ENCODE results near the gene DHPS. TPM values are rescaled to one million over a fixed set of nuclear protein-coding genes. Genes with fewer than 3 reads are reported as not detected.

Gene DHPS
- total and polyA plus RNA-seq, 2 of the 13 experiments (the other 11 are each of a cell fraction or from before 2014, with no cell fraction given) = 43.3 to 84.3 TPM

GRCh38 chr19:12669270-12670158, 12.2 kb downstream of the DHPS start (continued):
- TF ChIP-seq SYNCRIP (IDR thresholded peaks at IDR 0.05; ENCODE audit: insufficient read depth, low read depth, low read length) (no peak), XBP1 (CRISPR knock-in tag; IDR thresholded peaks at IDR 0.05) (no peak), ZBED4 (CRISPR knock-in tag; IDR thresholded peaks at IDR 0.05; ENCODE audit: borderline replicate concordance) (peak; percentile 56; the same call in 1 of the 2 replicates), TBX3 (IDR thresholded peaks at IDR 0.05; ENCODE audit: borderline replicate concordance) (no peak), TEF (CRISPR knock-in tag; IDR thresholded peaks at IDR 0.05) (no peak), HNF1A (IDR thresholded peaks at IDR 0.05; ENCODE audit: low read depth) (0 out of 2 replicates have a peak, but pooled peaks have one; percentile 21), HNF1A (CRISPR knock-in tag; IDR thresholded peaks at IDR 0.05; ENCODE audit: borderline replicate concordance) (no peak; the same call in 1 of the 2 replicates), SMAD1 (CRISPR knock-in tag; IDR thresholded peaks at IDR 0.05; ENCODE audit: borderline replicate concordance, low read depth) (no peak), ZFAT (CRISPR knock-in tag; conservative IDR thresholded peaks at IDR 0.05) (no peak), ZNF761 (CRISPR knock-in tag; conservative IDR thresholded peaks at IDR 0.05) (no peak), KMT2A (CRISPR knock-in tag; IDR thresholded peaks at IDR 0.05) (peak; percentile 81), SRF (IDR thresholded peaks at IDR 0.05; ENCODE audit: low read depth, low read length) (no peak), MZF1 (CRISPR knock-in tag; IDR thresholded peaks at IDR 0.05; ENCODE audit: borderline replicate concordance) (no peak), KLF9 (CRISPR knock-in tag; IDR thresholded peaks at IDR 0.05; ENCODE audit: low read depth) (peak; percentile 22; the same call in 1 of the 2 replicates), ZMAT3 (CRISPR knock-in tag; conservative IDR thresholded peaks at IDR 0.05) (peak; percentile 63; the same call in 1 of the 2 replicates), BHLHE40 (IDR thresholded peaks at IDR 0.05; ENCODE audit: low read length) (no peak), ZNF720 (CRISPR knock-in tag; IDR thresholded peaks at IDR 0.05) (no peak), PBX2 (CRISPR knock-in tag; IDR thresholded peaks at IDR 0.05) (no peak), ZNF709 (CRISPR knock-in tag; IDR thresholded peaks at IDR 0.05) (no peak), NFKB2 (CRISPR knock-in tag; IDR thresholded peaks at IDR 0.05; ENCODE audit: borderline replicate concordance) (peak; percentile 47; the same call in 1 of the 2 replicates)
